Left lobe of liver (tissue), 2 donors: ENCODE data around the gene PSMB1. TPM values are rescaled to one million over a fixed set of nuclear protein-coding genes. Genes with fewer than 3 reads are reported as not detected.
"Not testable (repeated sequence)": the region's sequence is repeated elsewhere in the genome, so short reads cannot be mapped to it uniquely, and the experiment has no call there.

ENCODE experiments used
- ATAC-seq: fragments of 200-7000 bp; cut with Tn5 transposase; one replicate; pipeline ENCODE4 v1.9.1; 2020; ENCODE audit warnings: mild to moderate bottlenecking, moderate library complexity
- DNase-seq: peaks from one replicate; pipeline ENCODE4 v3.0.0-alpha.2; 2020; ENCODE audit warnings: low spot score
- total RNA-seq: library from RNA; stranded (reverse); gene quantifications from one replicate; pipeline ENCODE4 v1.2.1, GENCODE V29; 2021
- donor health status: DM: no; HTN: no; CAD: no; lungs with moderate emphysema.
- donor health status: DM: no; HTN: yes; CAD: no.

Gene PSMB1
- total RNA-seq, 1 donor from 2014 or later, result 89.8 TPM

DNA sequence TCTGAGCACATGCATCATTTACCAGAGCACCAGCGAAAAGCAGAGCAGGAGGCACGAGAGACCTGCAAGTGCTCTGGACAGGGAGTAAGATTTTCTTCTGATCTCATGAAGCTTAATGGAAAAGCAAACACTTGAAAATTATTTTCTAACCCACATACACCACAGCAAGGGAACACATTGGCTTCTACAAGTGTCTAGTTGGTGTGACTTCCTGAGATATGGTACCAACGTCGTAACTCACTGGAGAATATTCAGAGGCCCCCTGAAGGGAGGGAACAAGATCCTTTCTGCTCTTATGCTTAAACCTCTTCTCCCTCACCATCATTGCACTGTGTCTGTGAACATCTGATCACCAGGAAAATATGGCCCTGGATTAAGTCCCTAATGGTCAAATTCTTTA lies 48.6 kb downstream of the PSMB1 start:
- ATAC-seq, result no peak
- no peak for DNase-seq

DNA sequence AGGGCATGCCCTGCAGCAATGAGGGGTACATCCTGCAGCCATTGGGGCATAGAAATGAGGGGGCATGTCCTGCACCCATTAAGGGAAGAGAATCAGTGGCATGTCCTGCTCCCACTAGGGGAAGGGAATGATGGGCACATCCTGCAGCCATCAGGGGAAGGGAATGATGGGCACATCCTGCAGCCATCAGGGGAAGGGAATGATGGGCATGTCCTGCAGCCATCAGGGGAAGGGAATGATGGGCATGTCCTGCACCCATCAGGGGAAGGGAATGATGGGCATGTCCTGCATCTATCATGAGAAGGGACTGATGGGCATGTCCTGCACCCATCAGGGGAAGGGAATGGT lies 49.7 kb downstream of the PSMB1 start:
- ATAC-seq (no peak), DNase-seq (no peak)

DNA sequence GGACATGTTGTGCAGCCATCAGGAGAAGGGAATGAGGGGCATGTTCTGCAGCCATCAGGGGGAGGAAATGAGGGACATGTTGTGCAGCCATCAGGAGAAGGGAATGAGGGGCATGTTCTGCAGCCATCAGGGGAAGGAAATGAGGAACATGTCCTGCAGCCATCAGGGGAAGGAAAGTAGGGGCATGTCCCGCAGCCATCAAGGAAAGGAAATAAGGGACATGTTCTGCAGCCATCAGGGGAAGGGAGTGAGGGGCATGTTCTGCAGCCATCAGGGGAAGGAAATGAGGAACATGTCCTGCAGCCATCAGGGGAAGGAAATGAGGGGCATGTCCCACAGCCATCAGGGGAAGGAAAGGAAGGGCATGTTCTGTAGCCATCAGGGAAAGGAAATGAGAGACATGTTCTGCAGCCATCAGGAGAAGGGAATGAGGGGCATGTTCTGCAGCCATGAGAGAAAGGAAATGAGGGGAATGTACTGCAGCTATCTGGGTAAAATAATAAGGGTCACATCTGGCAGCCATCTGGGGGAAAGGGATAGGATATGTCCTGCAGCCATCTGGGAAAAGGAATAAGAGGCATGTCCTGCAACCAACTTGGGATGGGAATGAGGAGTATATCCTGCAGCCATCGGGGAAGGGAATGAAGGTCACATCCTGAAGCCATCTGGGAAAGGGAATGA lies 50.2 kb downstream of the PSMB1 start:
- not testable (repeated sequence) for ATAC-seq, DNase-seq

DNA sequence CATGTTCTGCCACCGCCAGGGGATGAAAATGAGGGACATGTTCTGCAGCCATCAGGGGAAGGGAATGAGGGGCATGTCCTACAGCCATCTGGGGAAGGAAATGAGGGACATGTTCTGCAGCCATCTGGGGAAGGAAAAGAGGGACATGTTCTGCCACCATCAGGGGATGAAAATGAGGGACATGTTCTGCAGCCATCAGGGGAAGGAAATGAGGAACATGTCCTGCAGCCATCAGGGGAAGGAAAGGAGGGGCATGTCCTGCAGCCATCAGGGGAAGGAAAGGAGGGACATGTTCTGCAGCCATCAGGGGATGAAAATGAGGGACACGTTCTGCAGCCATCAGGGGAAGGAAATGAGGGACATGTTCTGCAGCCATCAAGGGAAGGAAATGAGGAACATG lies 50.8 kb downstream of the PSMB1 start:
- DNase-seq, ATAC-seq: not testable (repeated sequence)

DNA sequence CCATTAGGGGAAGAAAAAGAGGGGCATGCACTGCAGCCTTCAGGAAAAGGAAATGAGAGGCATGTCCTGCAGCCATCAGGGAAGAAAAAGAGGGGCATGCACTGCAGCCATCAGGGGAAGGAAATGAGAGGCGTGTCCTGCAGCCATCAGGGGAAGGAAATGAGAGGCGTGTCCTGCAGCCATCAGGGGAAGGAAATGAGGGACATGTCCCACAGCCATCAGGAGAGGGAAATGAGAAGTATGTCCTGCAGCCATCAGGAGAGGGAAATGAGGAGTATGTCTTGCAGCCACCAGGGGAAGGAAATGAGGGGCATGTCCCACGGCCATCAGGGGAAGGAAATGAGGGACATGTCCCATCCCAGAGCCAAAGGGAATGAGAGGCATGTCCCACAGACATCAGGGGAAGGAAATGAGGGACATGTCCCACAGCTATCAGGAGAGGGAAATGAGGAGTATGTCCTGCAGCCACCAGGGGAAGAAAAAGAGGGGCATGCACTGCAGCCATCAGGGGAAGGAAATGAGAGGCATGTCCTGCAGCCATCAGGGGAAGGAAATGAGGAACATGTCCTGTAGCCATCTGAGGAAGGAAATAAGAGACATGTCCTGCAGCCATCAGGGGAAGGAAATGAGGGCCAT lies 52.0 kb downstream of the PSMB1 start:
- ATAC-seq (no peak), DNase-seq (no peak)

DNA sequence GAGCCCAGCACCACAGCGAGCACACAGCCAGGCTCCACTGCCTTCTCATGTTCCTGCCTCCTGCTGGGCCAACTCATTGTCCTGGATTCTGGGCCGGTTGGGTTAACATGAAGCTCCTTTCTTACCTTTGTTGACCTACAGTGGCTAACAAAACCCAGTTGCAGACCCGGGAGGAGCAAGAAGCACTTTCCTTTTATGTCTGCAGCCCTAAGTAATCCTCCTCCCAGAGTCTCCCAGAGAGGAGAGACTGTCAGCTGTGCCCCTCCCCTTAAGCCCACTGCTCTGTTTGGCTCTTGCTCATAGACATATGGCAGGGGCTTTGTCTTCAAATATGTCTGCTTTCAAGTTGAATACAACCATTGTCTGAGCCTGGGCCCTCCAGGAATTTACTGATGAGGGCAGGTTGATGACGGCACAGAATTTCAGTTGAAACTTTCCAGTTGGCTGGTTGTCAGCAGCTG lies 55.2 kb downstream of the PSMB1 start:
- ATAC-seq, result no peak
- no peak for DNase-seq

DNA sequence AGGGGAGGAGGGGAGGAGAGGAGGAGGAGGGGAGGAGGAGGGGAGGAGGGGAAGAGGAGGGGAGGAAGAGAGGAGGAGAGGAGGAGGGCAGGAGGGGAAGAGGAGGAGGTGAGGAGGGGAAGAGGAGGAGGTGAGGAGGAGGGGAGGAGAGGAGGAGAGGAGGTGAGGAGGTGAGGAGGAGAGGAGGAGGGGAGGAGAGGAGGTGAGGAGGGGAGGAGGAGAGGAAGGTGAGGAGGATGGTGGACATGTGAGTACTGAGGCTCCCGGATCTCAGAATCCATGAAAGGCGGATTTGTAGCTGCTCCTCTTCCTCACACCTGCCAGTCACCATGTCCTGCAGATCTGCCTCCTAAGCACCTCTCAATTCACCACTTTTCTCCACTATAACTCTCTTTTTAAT lies 59.8 kb downstream of the PSMB1 start:
- DNase-seq, result no peak
- ATAC-seq, result no peak

DNA sequence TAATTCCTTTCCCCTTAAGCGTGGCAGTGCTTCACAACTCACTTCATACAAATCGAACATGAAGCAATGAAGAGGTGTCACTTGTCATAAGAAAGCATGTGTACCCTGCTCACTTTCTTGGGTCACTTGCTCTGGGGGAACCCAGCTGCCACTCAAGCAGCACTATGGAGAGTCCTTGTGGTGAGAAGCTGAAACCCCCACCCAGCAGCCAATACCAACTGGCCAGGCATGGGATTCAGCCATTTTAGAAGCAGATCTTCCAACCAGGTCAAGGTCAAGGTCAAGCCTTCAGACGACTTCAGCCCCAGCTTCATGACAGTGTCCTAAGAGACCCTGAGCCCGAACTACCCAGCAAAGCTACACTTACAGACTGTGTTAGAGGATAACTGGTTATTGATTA lies 62.8 kb downstream of the PSMB1 start:
- no peak for DNase-seq

DNA sequence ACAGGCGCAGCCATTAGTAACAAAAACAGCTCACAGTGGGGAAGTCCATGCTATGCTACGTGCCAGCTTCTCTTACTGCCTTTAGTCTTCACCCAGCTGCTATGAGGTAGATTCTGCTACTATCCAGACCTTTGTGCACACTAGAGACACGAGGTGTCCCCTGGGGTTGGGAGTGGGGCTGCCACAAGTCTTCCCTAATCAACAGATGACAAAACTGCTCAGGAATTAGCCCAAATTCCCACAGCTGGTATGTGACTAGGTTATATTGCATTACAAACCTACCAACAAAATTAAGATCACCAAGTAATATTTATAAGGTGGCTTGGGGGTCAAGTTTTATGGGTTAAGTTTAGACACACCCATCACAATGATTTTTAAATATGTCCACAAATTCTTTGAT lies 63.3 kb downstream of the PSMB1 start:
- no peak for DNase-seq
- ATAC-seq, result no peak

More for the DNA sequence above, 62.8 kb downstream of the PSMB1 start:
- no peak for ATAC-seq

DNA sequence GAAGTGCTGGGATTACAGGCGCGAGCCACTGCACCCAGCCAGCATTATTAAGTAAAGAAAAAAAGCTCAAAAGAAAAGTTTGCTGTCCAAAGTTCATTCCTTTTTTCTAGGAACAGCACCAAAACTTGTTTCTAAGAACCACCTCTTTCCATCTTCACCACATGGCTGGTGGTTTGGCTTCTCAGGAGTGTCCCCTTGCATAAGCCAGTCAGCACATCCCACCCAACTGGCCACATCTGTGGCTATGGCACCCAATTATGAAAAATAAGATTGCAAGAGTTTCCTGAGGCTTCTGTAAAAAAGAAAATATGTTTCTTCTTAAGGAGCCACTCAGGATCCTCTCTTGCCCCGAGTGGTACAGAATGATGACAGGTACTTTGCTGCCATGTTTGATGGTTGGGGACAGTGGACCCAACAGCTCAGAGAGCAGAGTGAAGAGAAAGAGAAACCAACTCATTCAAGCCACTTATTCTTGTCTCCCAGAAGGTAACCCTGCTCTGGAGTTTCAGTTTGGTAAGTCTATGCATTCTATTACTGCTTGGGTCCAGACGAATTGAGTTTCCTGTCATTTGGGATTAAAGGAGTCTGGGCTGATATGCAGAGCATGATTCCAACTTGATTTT lies 65.3 kb downstream of the PSMB1 start:
- ATAC-seq, result no peak
- no peak for DNase-seq

DNA sequence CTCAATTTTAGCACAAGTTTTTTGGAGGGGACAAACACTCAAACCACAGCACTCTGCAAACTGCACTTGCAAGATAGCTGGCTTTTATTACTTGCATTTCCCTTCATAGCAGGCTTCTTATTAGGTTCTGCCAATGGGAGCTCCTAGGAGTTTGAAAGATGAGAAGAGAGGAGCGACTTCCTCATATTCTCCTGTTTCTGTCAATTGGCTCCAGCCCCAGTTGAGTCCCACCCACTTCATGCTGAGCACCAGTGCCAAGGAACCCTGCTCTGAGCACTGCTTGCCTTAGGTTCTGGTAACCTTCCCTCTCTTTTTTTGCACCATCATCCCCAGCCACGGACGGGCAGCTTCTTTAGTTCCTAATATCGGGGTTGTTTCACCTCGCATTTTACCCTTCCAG lies 67.9 kb downstream of the PSMB1 start:
- no peak for ATAC-seq

More for the DNA sequence above, 67.9 kb downstream of the PSMB1 start:
- DNase-seq, result no peak

Other genes with a start within 250 kb of the PSMB1 start
- gene FAM120B, start 246.5 kb downstream of the PSMB1 start, total RNA-seq, result 11.6 TPM
- gene TBP, start 1.1 kb upstream of the PSMB1 start, total RNA-seq, result 6.4 TPM
- 22.2 TPM for gene PDCD2, start 31.3 kb upstream of the PSMB1 start, total RNA-seq